ENCODE data around the gene CAMTA1. TPM values are rescaled to one million over a fixed set of nuclear protein-coding genes. Genes with fewer than 3 reads are reported as not detected.
A peak's percentile ranks its signal among the peaks of the same experiment; 100 is the strongest.

The CAMTA1 gene
- total and polyA plus RNA-seq, 8 donors = 13.0 to 54.2 (median 23.6) TPM

DNA sequence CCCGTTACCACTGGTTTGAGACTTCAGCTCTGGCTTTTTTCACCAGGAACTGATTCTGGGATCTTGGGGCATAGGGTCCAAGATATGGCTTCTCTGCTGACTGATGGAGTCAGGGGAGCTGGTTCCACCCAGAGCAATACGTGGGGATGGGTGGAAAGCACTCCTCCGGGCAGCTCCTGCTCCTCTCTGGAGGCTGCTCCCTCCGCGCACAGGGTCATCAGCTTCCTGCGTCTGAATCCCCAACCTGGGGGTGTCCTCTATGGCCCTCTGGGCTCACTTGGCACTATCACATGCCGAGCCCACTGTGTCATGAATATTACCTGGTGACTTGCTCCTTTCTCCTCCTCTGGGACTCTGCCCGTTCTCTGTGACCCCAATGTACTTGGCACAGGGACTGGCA, 580.5 kb downstream of the CAMTA1 start:
- no peak for FAIRE-seq
- peak in 1 of 6 donors; percentile 44 for DNase-seq

DNA sequence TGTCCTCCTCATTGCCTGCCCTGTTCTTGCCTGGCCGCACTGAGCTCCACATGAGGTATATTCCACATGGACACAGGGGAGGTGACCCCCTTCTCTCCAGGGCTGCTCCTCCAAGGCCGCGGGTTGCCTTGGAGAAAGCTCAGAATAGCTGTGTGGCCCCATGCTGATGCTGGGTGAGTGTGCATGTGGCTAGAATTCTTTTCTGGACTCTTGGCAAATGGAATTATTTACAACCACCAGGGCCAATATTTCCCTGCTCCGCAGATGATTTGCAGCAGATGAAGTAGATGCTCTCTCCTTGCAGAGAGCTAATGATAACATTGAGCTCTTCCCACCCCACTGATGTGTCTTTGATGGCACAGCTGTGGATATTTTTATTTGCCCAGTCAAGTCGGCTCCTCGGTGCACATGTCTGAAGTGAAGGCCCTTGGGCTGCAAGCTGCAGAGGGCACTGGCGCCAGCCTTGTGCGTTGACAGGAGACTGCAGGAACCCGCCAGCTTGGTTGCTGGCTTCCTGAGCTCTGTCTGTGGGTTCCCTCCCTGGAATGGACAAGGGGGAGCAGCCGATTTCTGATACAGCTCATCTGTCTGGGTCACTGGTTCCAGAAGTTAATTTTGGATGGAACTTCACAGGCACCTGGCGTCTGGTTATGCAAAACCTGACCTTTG, 581.2 kb downstream of the CAMTA1 start:
- DNase-seq (peak in 1 of 6 donors; percentile 30), ATAC-seq (no peak), FAIRE-seq (no peak)
- WGBS, 2 donors = 78 to 83% methylated on average over 11 of the region's 11 CpGs
- no peaks in the 10 kb centered on the region for H3K27me3 ChIP-seq
- TF ChIP-seq, protein P1, sequence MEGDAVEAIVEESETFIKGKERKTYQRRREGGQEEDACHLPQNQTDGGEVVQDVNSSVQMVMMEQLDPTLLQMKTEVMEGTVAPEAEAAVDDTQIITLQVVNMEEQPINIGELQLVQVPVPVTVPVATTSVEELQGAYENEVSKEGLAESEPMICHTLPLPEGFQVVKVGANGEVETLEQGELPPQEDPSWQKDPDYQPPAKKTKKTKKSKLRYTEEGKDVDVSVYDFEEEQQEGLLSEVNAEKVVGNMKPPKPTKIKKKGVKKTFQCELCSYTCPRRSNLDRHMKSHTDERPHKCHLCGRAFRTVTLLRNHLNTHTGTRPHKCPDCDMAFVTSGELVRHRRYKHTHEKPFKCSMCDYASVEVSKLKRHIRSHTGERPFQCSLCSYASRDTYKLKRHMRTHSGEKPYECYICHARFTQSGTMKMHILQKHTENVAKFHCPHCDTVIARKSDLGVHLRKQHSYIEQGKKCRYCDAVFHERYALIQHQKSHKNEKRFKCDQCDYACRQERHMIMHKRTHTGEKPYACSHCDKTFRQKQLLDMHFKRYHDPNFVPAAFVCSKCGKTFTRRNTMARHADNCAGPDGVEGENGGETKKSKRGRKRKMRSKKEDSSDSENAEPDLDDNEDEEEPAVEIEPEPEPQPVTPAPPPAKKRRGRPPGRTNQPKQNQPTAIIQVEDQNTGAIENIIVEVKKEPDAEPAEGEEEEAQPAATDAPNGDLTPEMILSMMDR (IDR thresholded peaks at IDR 0.05) = no peak
- H3K36me3 ChIP-seq = no peaks in the 10 kb centered on the region
- no peaks in the 10 kb centered on the region for H3K9me3 ChIP-seq
- intact Hi-C loops (cut with DNase I) = no loop called here
- H3K27ac ChIP-seq = no peak overlapping the region
- H3K4me1 ChIP-seq = no peaks in the 10 kb centered on the region
- no peak overlapping the region for H3K4me3 ChIP-seq

More for the DNA sequence above, 580.5 kb downstream of the CAMTA1 start:
- Histone ChIP-seq H3K9me3 (no peaks in the 10 kb centered on the region), H3K36me3 (no peaks in the 10 kb centered on the region), H3K4me3 (no peak overlapping the region), H3K27ac (no peak overlapping the region), H3K27me3 (no peaks in the 10 kb centered on the region), H3K4me1 (no peaks in the 10 kb centered on the region)
- TF ChIP-seq, protein P1 (IDR thresholded peaks at IDR 0.05) = no peak
- intact Hi-C loops (cut with DNase I) = no loop called here
- no peak for ATAC-seq
- WGBS, 2 donors = 70 to 73% methylated on average over 8 of the region's 8 CpGs

DNA sequence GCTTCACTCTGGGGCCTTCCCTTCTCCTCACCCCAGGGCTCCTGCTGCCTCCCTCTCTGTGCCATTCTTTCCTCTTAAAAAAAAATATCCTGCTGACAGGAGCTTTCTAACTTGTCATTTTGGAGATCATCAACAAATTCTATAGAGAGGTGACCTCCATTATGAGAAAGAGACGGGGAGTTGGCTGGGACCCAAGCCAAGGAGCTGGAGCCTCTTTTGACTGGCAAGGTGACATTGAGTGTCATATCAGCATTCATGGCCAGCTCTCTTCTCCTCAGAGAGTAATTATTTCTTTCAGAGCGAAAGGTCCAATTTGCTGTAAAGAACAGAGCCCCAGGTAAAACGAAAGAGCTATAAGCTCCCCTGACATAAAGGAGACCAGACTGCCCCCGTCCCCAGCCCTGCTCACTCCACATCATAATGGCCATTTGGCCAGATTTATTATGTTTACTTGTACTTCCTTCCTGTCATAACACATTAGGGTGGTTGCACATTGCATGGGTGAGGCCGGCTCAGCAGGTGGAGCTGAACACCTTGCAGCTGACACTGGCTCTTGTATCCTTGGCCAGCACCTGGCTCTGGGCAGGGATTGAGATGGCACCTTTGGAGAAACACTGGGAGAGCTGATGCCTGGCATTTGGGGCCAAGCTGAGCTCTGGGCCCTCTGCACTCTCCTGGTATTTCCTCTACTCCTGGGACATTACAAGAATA, 581.9 kb downstream of the CAMTA1 start:
- ATAC-seq (peak in 2 of 4 donors; percentile 38 to 40), DNase-seq (no peak), FAIRE-seq (no peak)
- TF ChIP-seq, protein P1 (IDR thresholded peaks at IDR 0.05) = no peak
- H3K9me3 ChIP-seq = no peaks in the 10 kb centered on the region
- no peaks in the 10 kb centered on the region for H3K36me3 ChIP-seq
- H3K27me3 ChIP-seq = no peaks in the 10 kb centered on the region
- intact Hi-C loops (cut with DNase I) = no loop called here
- no peak overlapping the region for H3K27ac ChIP-seq
- H3K4me3 ChIP-seq = no peak overlapping the region
- WGBS, 2 donors = 80 to 83% methylated on average over 5 of the region's 5 CpGs
- H3K4me1 ChIP-seq = no peaks in the 10 kb centered on the region

DNA sequence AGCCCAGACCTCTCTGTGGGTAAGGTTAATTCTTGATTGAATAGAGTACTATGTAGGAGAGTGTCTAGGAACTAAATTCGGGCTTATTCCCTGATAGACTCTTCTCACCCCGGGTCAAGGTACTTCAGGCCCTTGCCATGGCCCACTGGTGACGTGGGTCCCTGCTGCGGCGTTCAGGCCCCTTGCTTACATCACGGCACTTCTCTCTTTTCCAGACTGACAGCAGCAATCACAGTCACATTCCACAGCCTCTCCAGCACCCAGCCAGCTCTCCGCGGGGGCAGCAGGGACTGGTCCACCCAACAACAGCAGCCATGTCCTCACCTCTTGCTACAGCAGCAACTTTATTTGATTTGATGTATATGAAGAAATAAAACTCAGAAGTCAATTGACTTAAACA, 584.6 kb downstream of the CAMTA1 start:
- Histone ChIP-seq H3K9me3 (no peaks in the 10 kb centered on the region), H3K4me1 (no peaks in the 10 kb centered on the region), H3K27me3 (no peaks in the 10 kb centered on the region), H3K4me3 (no peak overlapping the region), H3K27ac (no peak overlapping the region), H3K36me3 (no peaks in the 10 kb centered on the region)
- 66 to 71% methylated on average over 8 of the region's 8 CpGs for WGBS, 2 donors
- TF ChIP-seq, protein P1 (IDR thresholded peaks at IDR 0.05) = no peak
- FAIRE-seq (no peak), ATAC-seq (no peak), DNase-seq (no peak)
- intact Hi-C loops (cut with DNase I) = no loop called here

DNA sequence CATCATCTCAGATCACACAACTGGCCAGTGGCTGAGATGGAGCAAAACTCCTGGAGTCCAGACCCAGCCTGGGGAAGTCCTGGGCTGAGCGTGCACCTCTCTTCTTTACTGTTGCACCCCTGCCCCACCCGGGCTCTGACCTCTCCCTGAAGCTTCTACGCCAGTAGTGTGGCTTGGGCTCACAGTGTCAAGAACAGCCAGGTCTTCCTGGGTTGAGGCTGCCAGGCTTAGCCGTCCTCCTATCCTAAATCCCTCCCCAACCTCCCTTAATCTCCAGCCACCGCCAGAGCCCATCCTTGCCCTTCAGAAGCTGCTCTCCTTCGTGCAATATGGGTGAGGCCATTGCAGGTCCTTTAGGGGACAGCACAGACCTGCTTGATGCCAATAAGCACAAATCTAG, 586.7 kb downstream of the CAMTA1 start:
- no peak overlapping the region for H3K27ac ChIP-seq
- H3K36me3 ChIP-seq = no peaks in the 10 kb centered on the region
- no peak for FAIRE-seq
- H3K27me3 ChIP-seq = no peaks in the 10 kb centered on the region
- H3K4me1 ChIP-seq = no peaks in the 10 kb centered on the region
- ATAC-seq = no peak
- no peaks in the 10 kb centered on the region for H3K9me3 ChIP-seq
- no peak overlapping the region for H3K4me3 ChIP-seq
- WGBS, 2 donors = 69 to 79% methylated on average over 6 of the region's 6 CpGs
- TF ChIP-seq, protein P1 (IDR thresholded peaks at IDR 0.05) = no peak
- intact Hi-C loops (cut with DNase I) = no loop called here
- DNase-seq = no peak
